HEK293 (cell line): Measurements from ENCODE around the gene HIRIP3.

Experiments
- BCL11B ChIP-seq: fragments of 450-650 bp; formaldehyde crosslinking; IDR thresholded peaks from 2 replicates; pipeline ENCODE4 v1.5.1; 2016; ENCODE audit warnings: low read depth, missing biosample characterization, missing genetic modification characterization
- PRDM4 ChIP-seq: fragments of 450-650 bp; formaldehyde crosslinking; IDR thresholded peaks from 2 replicates; pipeline ENCODE4 v1.5.1; 2017; ENCODE audit warnings: missing biosample characterization, missing genetic modification characterization
- SP2 ChIP-seq: fragments of 450-650 bp; formaldehyde crosslinking; IDR thresholded peaks from 2 replicates; pipeline ENCODE4 v1.5.1; 2016; ENCODE audit warnings: missing biosample characterization, missing genetic modification characterization
- TSHZ1 ChIP-seq: fragments of 450-650 bp; formaldehyde crosslinking; IDR thresholded peaks from 2 replicates; pipeline ENCODE4 v1.5.1; 2016; ENCODE audit warnings: missing biosample characterization, missing genetic modification characterization, borderline replicate concordance
- ZBTB11 ChIP-seq: fragments of 450-650 bp; formaldehyde crosslinking; conservative IDR thresholded peaks from 2 replicates; pipeline ENCODE4 v1.5.1; 2016; ENCODE audit warnings: low read depth, missing biosample characterization, missing genetic modification characterization
- ZBTB17 ChIP-seq: fragments of 450-650 bp; formaldehyde crosslinking; IDR thresholded peaks from 2 replicates; pipeline ENCODE4 v1.5.1; 2016; ENCODE audit warnings: missing biosample characterization, missing genetic modification characterization
- ZNF112 ChIP-seq: fragments of 450-650 bp; formaldehyde crosslinking; IDR thresholded peaks from 2 replicates; pipeline ENCODE4 v1.5.0; 2017; ENCODE audit warnings: missing biosample characterization, missing genetic modification characterization
- ZNF132 ChIP-seq: fragments of 450-650 bp; formaldehyde crosslinking; IDR thresholded peaks from 2 replicates; pipeline ENCODE4 v1.5.1; 2017; ENCODE audit warnings: missing biosample characterization, missing genetic modification characterization, borderline replicate concordance
- ZNF138 ChIP-seq: fragments of 450-650 bp; formaldehyde crosslinking; IDR thresholded peaks from 2 replicates; pipeline ENCODE4 v1.5.1; 2016; ENCODE audit warnings: missing biosample characterization, missing genetic modification characterization, borderline replicate concordance
- ZNF157 ChIP-seq: fragments of 450-650 bp; formaldehyde crosslinking; IDR thresholded peaks from 2 replicates; pipeline ENCODE4 v1.5.1; 2016; ENCODE audit warnings: missing biosample characterization, missing genetic modification characterization
- ZNF19 ChIP-seq: fragments of 450-650 bp; formaldehyde crosslinking; IDR thresholded peaks from 2 replicates; pipeline ENCODE4; 2016; ENCODE audit warnings: missing biosample characterization, missing genetic modification characterization, low read depth
- ZNF211 ChIP-seq: fragments of 450-650 bp; formaldehyde crosslinking; IDR thresholded peaks from 2 replicates; pipeline ENCODE4 v1.5.1; 2016; ENCODE audit warnings: low read depth, missing biosample characterization, missing genetic modification characterization
- ZNF221 ChIP-seq: fragments of 450-650 bp; formaldehyde crosslinking; IDR thresholded peaks from 2 replicates; pipeline ENCODE4 v1.5.1; 2017; ENCODE audit warnings: missing biosample characterization, missing genetic modification characterization, borderline replicate concordance
- ZNF416 ChIP-seq: fragments of 450-650 bp; formaldehyde crosslinking; IDR thresholded peaks from 2 replicates; pipeline ENCODE4 v1.5.1; 2016; ENCODE audit warnings: missing biosample characterization, missing genetic modification characterization
- ZNF473 ChIP-seq: fragments of 450-650 bp; formaldehyde crosslinking; IDR thresholded peaks from 2 replicates; pipeline ENCODE4 v1.5.1; 2017; ENCODE audit warnings: missing biosample characterization, missing genetic modification characterization
- ZNF488 ChIP-seq: fragments of 450-650 bp; formaldehyde crosslinking; IDR thresholded peaks from 2 replicates; pipeline ENCODE4 v1.5.1; 2016; ENCODE audit warnings: missing biosample characterization, missing genetic modification characterization
- ZNF580 ChIP-seq: fragments of 450-650 bp; formaldehyde crosslinking; IDR thresholded peaks from 2 replicates; pipeline ENCODE4 v1.5.1; 2016; ENCODE audit warnings: missing biosample characterization, missing genetic modification characterization
- ZNF670 ChIP-seq: fragments of 450-650 bp; formaldehyde crosslinking; IDR thresholded peaks from 2 replicates; pipeline ENCODE4 v1.5.1; 2016; ENCODE audit warnings: missing biosample characterization, missing genetic modification characterization, low read depth
- ZNF704 ChIP-seq: fragments of 450-650 bp; formaldehyde crosslinking; IDR thresholded peaks from 2 replicates; pipeline ENCODE4 v1.5.1; 2016; ENCODE audit warnings: missing biosample characterization, missing genetic modification characterization
- TF ChIP-seq, protein P1 (sequence below): fragments of 450-650 bp; formaldehyde crosslinking; IDR thresholded peaks from 2 replicates; pipeline ENCODE4 v1.5.1; 2016; ENCODE audit warnings: missing biosample characterization, missing genetic modification characterization
- TF ChIP-seq, protein P2 (sequence below): fragments of 450-650 bp; formaldehyde crosslinking; IDR thresholded peaks from 2 replicates; pipeline ENCODE4 v1.5.1; 2016; ENCODE audit warnings: missing biosample characterization, missing genetic modification characterization

HIRIP3 gene

DNA sequence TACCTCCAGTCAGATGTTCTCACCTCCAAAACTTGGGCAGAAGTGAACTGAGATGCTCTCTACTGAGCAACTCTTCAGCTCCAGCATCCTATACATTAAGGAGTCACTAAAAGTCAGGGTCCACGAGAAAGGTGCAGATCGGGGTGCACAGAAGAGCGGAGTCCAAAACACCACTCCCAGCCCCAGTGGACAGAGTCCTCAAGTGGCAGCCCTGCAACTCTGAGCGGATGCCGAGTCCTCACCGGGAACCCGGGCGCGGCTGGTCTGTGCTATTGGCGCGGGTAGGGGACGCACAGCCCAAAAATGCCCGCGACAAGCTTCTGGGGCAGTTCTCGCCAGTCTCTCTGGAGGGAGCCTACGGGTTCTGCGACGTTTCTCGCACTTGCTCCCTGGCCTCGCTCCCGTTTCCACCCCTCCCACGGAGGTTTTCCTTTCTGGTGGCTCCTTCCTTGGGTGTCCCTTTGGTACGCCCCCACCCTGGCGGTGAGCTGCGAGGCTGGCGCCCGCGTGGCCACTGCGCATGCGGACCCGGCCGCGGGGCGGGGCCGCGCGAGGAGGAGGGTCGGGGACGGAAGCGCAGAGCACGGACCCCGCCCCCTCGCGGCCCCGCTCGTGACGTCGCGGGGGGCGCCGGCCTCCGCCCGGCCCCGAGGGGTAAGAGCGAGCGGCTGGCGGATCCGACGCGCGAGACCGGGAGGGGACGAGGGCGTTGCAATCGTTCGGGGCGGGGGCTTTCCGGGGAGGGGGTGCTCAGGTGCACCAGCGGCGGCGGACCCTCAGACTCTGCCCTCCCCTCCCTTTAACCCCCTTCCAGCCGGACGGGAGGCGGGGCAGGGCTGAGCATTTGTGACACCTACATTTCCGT lies 33.7 kb downstream of the HIRIP3 start, which contains the start of gene TMEM219 (continued):
- TF ChIP-seq, protein P1, sequence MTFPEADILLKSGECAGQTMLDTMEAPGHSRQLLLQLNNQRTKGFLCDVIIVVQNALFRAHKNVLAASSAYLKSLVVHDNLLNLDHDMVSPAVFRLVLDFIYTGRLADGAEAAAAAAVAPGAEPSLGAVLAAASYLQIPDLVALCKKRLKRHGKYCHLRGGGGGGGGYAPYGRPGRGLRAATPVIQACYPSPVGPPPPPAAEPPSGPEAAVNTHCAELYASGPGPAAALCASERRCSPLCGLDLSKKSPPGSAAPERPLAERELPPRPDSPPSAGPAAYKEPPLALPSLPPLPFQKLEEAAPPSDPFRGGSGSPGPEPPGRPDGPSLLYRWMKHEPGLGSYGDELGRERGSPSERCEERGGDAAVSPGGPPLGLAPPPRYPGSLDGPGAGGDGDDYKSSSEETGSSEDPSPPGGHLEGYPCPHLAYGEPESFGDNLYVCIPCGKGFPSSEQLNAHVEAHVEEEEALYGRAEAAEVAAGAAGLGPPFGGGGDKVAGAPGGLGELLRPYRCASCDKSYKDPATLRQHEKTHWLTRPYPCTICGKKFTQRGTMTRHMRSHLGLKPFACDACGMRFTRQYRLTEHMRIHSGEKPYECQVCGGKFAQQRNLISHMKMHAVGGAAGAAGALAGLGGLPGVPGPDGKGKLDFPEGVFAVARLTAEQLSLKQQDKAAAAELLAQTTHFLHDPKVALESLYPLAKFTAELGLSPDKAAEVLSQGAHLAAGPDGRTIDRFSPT (tag by site-specific recombination), result no peak
- no peak for TF ChIP-seq ZNF473 (tag by site-specific recombination)
- no peak for TF ChIP-seq ZNF704 (tag by site-specific recombination)
- no peak for TF ChIP-seq ZNF157 (tag by site-specific recombination)
- peak; percentile 59 for TF ChIP-seq ZBTB11
- no peak for TF ChIP-seq ZNF138 (tag by site-specific recombination)
- TF ChIP-seq, protein P2, sequence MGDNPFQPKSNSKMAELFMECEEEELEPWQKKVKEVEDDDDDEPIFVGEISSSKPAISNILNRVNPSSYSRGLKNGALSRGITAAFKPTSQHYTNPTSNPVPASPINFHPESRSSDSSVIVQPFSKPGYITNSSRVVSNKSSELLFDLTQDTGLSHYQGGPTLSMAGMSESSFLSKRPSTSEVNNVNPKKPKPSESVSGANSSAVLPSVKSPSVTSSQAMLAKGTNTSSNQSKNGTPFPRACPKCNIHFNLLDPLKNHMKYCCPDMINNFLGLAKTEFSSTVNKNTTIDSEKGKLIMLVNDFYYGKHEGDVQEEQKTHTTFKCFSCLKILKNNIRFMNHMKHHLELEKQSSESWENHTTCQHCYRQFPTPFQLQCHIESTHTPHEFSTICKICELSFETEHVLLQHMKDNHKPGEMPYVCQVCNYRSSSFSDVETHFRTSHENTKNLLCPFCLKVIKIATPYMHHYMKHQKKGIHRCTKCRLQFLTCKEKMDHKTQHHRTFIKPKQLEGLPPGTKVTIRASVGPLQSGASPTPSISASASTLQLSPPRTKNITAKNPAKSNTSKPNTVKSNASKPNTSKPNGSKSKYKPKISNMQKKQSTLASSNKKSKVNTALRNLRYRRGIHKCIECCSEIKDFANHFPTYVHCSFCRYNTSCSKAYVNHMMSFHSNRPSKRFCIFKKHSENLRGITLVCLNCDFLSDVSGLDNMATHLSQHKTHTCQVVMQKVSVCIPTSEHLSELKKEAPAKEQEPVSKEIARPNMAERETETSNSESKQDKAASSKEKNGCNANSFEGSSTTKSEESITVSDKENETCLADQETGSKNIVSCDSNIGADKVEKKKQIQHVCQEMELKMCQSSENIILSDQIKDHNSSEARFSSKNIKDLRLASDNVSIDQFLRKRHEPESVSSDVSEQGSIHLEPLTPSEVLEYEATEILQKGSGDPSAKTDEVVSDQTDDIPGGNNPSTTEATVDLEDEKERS, result no peak
- no peak for TF ChIP-seq TSHZ1 (tag by site-specific recombination)
- TF ChIP-seq SP2 (tag by site-specific recombination), result peak; percentile 65
- no peak for TF ChIP-seq BCL11B (tag by site-specific recombination)
- no peak for TF ChIP-seq ZNF488
- no peak for TF ChIP-seq ZNF132 (tag by site-specific recombination)
- TF ChIP-seq ZNF670 (tag by site-specific recombination), result no peak
- no peak for TF ChIP-seq PRDM4 (tag by site-specific recombination)
- TF ChIP-seq ZNF211, result no peak
- no peak for TF ChIP-seq ZNF580 (tag by site-specific recombination)
- TF ChIP-seq ZBTB17 (tag by site-specific recombination), result peak; percentile 82
- TF ChIP-seq ZNF112 (tag by site-specific recombination), result no peak
- TF ChIP-seq ZNF416 (tag by site-specific recombination), result no peak
- no peak for TF ChIP-seq ZNF221 (tag by site-specific recombination)
- no peak for TF ChIP-seq ZNF19 (tag by site-specific recombination)
